Panc1 (cell line): ENCODE results near the gene PPP1R14B.

Experiments
- POLR2AphosphoS5 ChIP-seq: IDR thresholded peaks from 2 replicates; pipeline ENCODE4 v1.6.1; 2012; ENCODE audit warnings: mild to moderate bottlenecking, low read depth, low read length, moderate library complexity
- TF ChIP-seq, protein P1 (sequence below): fragments of 450-650 bp; IDR thresholded peaks from 2 replicates; pipeline ENCODE4 v1.5.1; 2017; ENCODE audit warnings: mild to moderate bottlenecking
- TF ChIP-seq, protein P2 (sequence below), 2 experiments: IDR thresholded peaks; 2 replicates each; pipeline ENCODE4 v1.6.1; 2011 to 2012; ENCODE audit warnings: low read depth in 2 of 2, control low read depth in 1 of 2, low read length in 1 of 2, mild to moderate bottlenecking in 1 of 2, moderate library complexity in 1 of 2; ENCODE audit not compliant: insufficient read depth in 1 of 2

DNA sequence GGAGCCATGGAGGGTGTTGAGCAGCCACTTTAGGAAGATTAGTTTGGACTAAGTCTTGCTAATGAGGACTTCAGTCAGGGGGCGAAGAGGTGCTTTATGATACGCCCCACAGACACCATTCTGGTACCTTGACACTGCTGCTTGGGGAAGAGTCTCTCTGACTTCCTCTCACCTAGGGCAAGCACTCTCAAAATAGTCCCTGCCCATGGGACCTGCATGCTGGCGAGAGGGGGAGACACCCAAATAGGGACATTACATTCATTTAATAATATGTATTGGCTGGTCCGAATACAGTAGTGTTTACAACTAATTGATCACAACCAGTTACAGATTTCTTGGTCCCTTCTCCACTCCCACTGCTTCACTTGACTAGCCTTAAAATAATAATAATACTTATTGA lies 49.0 kb upstream of the PPP1R14B start:
- TF ChIP-seq, protein P1, sequence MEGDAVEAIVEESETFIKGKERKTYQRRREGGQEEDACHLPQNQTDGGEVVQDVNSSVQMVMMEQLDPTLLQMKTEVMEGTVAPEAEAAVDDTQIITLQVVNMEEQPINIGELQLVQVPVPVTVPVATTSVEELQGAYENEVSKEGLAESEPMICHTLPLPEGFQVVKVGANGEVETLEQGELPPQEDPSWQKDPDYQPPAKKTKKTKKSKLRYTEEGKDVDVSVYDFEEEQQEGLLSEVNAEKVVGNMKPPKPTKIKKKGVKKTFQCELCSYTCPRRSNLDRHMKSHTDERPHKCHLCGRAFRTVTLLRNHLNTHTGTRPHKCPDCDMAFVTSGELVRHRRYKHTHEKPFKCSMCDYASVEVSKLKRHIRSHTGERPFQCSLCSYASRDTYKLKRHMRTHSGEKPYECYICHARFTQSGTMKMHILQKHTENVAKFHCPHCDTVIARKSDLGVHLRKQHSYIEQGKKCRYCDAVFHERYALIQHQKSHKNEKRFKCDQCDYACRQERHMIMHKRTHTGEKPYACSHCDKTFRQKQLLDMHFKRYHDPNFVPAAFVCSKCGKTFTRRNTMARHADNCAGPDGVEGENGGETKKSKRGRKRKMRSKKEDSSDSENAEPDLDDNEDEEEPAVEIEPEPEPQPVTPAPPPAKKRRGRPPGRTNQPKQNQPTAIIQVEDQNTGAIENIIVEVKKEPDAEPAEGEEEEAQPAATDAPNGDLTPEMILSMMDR, result no peak
- TF ChIP-seq, protein P2, sequence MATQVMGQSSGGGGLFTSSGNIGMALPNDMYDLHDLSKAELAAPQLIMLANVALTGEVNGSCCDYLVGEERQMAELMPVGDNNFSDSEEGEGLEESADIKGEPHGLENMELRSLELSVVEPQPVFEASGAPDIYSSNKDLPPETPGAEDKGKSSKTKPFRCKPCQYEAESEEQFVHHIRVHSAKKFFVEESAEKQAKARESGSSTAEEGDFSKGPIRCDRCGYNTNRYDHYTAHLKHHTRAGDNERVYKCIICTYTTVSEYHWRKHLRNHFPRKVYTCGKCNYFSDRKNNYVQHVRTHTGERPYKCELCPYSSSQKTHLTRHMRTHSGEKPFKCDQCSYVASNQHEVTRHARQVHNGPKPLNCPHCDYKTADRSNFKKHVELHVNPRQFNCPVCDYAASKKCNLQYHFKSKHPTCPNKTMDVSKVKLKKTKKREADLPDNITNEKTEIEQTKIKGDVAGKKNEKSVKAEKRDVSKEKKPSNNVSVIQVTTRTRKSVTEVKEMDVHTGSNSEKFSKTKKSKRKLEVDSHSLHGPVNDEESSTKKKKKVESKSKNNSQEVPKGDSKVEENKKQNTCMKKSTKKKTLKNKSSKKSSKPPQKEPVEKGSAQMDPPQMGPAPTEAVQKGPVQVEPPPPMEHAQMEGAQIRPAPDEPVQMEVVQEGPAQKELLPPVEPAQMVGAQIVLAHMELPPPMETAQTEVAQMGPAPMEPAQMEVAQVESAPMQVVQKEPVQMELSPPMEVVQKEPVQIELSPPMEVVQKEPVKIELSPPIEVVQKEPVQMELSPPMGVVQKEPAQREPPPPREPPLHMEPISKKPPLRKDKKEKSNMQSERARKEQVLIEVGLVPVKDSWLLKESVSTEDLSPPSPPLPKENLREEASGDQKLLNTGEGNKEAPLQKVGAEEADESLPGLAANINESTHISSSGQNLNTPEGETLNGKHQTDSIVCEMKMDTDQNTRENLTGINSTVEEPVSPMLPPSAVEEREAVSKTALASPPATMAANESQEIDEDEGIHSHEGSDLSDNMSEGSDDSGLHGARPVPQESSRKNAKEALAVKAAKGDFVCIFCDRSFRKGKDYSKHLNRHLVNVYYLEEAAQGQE (IDR thresholded peaks at IDR 0.05; ENCODE audit: insufficient read depth in 1 of 2, low read depth in 2 of 2, low read length in 1 of 2), result no peak
- TF ChIP-seq POLR2AphosphoS5, result no peak
